Superior temporal gyrus (tissue), 1 donor: Measurements from ENCODE around the gene HPCAL1.

Source experiments
- DNase-seq: peaks from one replicate; pipeline ENCODE4 v3.0.0-alpha.2; 2016; ENCODE audit errors: extremely low spot score

HPCAL1 gene

DNA sequence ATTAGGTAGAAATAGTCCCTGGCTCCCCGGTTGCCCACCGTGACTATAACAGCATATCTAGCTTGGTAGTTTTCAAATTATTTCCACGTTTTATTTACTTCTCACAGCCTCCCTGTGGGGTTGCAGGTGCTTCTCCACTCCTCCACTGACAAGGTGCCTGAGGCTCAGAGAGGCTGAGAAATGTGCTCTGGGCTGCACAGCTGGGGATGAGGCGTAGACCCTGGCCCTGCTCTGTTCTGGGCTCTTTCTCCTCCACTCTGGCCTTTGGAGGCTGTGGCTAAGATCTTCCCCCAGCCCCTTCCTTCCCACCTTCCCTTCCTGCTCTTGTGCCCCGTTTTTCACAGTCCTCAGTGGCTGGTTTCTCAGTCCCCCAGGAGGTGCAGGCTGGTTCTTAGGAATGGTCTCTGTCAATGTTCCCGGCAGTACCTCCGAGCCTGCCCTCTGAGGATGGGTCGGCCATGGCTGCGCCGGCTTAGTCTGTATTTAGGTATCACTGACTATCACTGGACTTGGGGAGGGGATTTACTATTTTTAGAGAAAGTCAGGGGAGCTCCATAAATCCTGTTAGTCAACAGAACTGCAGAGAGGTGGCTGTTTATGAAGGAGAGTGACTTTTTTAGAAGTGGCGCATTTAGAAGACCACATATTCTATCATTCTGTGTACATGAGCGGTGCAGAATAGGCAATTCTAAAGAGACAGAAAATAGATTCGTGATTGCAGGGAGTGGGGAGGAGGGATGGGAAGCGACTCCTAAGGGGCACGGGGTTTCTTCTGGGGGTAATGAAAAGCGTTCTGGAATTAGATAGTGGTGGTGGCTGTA is 35.0 kb downstream of the HPCAL1 start:
- no peak for DNase-seq

DNA sequence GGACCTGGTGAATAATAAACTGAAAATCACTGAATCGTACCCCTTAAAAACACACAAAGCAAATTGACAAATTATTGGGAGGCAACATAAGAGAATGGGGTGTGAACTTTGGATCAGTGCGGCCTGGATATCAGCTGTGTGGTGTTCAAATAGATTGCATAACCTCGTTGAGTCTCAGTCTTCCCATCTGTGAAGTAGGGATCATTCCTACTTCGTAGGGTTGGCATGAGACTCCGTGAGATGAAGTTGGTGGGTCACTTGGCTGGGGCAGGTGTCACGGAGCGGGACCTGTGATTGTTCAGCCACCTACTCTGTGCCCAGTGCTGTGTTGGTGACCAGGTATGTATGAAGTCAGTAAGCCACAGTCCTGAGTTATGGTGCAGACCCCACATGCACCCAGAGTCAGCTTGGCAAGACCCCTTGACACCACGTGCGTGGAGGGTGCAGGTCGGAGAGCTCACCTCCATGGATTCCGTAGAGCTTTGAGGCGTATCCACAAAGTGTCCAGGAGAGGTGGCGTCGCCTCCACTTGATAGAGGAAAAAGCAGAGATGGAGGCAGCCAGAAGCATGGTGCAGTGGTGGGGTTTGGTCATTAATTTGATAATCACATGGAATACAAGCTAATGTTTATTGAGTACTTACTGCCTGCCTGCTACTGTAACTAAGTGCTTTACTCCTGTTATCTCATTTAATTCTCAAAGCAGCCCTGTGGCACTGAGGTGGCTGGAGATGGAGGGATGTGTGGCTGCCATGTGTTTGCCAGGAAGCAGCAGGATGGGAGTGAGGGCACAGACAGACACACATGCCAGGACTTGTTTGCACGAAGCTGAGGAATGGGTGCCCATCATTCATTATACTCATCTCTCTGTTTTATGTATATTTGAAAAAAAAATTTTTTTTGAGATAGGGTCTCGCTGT is 35.8 kb downstream of the HPCAL1 start:
- DNase-seq, result no peak

DNA sequence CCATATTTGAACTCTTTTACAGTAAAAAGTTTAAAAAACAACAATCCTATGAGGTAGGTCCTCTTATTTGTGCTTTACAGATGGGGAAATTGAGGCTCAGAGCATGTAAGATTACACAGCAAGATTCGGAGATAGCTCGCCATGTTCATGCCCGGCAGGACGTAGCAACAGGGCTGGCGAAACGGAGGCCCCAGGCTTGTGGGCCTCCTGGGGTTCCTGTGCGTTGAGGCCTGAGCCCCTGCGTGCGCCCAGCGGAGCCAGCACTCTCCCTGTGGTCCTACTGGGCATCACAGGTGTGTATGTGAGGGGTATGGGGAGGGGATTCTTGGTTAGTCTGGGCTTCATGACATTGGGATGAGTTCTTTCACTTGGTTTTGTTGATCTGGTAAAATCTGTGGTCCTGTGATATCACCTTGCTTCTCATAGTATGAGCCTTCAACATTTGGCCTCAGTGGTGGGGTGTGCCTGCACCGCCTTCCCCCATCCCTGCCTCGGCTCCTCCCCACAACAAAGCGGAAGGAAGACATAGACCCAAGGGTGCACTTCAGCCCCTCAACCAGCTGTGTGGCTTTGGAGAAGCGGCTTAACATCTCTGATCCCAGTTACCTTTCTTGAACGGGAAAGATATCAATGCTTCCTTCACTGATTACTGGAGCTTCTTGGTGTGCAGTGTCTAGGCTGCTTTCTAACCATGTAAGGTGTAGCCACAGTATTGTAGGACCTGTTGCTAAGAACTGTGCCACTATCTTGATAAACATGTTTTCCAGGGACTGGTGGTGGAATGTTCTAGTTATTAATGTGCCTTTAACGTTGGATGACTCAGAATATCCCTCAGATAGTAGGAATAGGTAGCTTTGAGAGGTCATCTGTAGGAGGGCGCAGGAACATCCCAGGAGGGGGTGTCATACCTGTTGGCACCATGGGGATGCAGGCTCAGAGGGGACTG is 37.2 kb downstream of the HPCAL1 start:
- DNase-seq, result no peak

DNA sequence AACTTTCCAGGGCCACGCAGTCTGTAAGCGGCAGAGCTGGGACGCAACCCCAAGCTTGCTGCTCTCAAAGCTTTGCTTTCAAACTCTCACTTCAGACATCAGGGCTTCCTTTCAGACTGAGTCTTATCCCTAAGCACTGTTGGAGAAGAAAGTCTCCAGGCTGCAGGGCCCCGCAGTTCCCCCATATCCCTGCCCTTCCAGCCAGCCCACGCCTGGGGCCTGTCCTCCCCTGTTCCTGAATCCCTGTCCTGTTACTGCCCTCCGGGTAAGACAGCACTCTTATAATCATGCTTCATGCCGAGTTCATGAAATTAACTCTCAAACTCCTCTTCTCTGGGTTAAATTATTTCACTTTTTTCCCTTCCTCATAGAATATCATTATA is 37.9 kb downstream of the HPCAL1 start:
- no peak for DNase-seq

DNA sequence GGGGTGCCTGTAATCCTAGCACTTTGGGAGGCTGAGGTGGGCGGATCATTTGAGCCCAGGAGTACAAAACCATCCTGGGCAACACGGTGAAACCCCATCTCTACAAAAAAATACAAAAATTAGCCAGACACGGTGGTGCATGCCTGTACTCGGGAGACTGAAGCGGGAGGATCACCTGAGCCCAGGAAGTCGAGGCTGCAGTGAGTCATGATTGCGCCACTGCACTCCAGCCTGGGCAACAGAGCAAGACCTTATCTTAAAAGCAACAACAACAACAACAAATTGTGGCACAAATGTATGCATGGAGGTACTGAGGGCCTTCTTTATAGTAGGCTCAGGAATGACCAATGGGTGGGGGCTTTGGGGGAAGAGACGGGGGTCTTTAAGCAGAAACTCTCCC is 38.5 kb downstream of the HPCAL1 start:
- DNase-seq, result no peak

DNA sequence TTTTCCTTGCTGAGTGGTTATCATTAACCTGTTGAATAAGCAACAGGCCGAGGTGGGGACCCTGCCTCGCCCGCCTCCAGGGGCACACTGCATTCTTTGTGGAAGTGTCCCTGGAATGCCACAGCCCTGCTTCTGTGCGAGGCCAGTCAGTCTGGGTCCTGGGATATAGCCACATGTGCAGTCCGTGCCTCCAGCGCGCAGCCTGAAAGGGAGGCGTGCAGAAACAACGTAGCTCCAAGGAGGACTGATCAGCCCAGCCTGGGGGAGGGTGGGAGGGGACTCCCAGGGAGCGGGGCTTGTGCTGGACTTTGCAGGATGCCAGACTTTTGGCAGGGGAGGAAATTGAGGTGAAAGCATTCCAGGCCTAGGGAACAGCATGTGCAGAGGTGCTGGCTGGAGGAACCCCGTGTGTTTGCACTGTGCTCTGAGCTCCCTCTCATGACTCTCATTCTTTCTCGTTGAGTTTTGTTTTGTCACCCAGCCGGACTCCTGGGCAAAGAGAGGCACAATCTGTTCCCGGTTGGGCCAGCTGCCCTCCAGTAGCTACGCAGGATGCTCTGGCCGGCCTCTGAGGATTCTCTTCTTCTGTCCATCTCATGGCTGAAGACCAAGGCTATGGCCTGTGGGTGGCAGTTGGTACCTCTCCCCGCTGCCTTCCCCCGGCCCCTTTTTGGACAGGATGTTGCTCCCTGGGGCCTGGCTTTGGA is 39.7 kb downstream of the HPCAL1 start:
- no peak for DNase-seq

DNA sequence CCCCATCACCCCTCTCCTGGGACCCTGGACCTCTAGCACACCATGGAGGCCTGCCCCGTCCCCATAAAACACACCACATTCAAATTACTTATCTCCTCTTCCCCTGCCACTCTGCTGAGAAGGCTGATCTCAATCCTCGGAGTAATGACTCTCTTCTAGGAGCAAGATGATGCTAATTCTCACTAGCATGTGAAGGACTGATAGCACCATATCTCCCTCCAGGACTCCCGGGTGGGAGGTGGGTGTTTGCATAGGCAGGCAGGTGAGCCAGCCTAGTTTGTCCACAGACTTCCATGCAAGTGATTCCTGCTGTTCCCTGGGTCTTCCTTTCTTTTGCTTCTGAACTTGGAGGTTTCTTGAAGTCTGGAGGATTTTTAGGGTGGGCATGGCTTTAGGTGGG is 40.5 kb downstream of the HPCAL1 start:
- DNase-seq, result no peak

DNA sequence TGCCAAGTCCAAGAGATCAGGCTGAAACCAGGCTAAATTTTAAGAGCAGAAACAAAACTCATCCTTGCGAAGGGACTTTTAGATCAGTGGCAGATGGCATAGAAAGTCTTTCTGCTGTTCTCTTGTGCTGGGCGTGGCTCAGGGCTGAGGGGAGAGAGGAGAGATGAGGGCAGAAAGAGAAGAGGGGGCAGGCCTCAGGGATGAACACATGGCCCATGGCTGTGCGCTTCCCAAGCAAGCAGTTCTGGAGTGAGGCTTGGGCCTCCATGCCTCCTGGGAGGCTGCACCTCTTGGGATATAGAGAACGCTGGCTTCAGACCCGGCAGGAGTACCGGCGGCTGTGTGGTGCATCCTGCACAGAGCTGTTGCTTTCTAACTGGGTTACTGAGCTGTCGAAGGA is 41.0 kb downstream of the HPCAL1 start:
- DNase-seq, result no peak

DNA sequence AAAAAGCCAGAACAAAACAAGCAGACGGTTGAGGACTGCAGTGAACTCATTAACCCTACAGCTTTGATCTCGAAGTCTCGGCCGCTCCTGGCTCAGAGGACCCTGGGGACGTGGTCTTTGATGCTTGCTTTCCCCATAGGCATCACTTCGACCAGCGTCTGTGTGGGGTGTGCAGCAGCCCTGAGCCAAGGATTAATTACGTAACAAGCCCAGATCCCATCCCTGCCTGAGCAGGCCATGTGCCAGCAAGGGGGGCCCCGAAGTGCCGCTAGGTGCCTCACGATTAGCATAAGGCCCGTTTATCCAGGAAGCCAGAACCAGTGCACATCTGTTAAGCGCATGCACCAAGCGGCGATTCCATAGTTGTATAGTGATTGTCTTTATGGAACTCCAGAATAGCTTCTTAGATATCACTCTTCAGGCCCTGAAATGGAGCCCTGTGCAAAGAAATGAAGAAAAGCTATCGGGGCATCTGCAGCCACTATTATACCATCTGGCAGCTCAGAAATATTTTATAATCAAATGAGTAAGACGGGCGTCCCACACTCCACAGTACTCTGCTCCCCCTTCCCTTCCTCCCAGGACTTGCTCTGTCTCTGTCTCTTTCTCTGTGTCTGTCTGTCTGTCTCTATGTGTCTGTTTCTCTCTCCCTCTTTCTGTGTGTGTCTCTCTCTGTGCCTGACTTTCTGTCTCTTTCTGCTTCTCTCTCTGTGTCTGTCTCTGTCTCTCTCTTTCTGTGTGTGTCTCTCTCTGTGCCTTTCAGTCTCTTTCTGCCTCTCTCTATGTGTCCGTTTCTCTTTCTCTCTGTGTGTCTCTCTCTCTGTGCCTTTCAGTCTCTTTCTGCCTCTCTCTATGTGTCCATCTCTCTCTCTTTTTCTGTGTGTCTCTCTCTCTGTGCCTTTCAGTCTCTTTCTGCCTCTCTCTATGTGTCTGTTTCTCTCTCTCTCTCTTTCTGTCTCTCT is 41.7 kb downstream of the HPCAL1 start:
- no peak for DNase-seq

DNA sequence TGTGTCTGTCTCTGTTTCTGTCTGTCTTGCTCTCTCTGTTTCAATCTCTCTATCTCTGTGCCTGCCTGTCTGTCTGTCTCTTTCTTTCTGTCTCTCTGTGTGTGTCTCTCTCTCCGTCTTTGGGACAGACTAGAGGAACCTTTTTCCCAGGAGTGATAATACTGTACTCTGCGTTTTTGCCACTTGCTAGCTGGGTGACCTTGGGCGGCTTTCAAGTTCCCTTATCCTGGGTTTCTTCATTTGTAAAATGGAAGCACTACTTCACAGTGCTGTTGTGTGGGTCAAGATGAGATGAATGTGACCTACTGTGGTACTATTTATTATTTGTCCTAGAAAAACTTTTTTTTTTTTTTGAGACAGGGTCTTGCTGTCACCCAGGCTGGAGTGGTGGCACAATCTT is 42.4 kb downstream of the HPCAL1 start:
- no peak for DNase-seq

DNA sequence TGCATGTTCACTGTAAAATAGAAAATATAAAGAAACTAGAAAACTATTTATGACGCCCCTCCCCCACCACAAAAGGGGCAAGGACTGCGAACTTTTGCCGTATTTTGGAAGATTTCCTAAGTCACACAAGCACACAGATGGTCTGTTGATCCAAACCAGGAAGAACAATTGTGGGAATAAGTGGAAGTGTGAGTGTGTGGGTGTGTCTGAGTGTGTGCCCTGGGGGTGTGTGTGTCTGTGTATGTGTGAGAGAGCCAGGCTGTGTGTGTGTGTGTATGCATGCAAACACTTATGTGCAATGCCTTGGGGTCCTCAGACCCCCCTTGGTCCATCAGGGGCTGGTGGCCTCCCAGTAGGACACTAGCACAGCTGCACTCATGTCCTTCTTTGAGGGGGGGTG is 43.1 kb downstream of the HPCAL1 start:
- DNase-seq, result no peak

DNA sequence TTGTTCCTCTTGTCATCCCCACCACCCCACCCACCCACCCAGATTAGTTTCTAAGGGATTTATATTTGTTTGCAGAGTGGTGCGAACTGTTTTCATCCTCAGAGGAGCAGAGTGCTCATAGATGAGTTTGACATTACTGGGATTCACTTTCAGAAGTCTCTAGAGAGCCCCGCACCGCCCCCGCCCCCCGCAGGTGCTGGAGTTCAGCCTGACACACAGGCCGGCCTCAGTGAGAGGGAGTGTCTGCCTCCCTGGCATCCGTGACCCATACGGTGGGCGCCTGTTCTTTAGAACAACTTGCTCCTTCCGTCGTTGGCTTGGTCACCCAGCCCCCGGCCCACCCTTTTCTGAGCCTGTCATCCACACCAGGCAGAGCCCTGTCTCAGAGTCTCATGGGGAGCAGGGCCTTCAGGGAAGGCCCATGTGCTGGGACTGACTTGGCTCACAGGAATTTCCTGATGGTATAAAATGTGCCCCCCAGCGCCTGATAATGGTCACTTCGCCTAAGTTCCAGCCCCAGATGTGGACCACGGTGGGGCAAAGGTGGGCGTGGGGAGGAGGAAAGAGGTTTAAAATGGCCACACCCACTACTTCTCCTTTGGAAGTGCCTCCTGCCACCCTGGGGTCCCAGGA is 44.3 kb downstream of the HPCAL1 start:
- DNase-seq, result no peak

DNA sequence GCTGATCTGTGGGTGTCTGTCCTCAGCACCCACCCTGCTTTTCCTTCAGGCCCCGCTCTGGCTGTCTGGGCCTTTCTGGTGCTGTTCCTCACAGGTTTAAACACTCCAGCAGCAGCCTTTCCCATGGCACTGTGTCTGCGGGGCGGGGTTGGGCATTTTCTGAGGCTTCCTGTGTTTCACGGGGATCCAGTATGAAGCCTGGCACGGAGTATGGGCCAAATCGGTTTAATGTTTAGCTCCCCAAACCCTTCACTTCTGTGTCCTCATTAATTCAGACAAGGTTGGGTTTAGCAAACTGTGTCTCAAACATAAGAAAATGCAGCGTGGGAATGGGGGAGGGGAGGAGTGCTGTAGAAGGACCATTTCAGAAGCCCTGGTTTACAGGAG is 44.9 kb downstream of the HPCAL1 start:
- DNase-seq, result no peak

DNA sequence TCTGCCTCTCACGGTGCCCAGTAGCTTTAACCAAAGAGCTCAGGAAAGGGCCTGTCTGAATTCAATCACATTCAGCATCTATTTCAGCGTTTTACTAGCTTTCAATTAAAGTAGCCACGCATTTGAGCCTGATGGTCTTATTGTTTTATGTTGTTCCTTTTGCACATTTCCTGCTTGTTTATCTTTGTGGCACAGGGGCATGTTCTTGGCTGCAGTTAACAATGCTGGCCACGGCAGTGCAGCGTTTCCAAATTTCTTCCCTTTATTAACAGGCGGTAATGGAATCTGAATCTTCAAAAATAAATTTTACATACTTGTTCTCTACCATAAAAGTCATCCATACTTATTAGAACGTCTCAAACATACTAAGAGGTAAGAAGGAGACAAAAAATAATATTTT is 46.2 kb downstream of the HPCAL1 start:
- no peak for DNase-seq

DNA sequence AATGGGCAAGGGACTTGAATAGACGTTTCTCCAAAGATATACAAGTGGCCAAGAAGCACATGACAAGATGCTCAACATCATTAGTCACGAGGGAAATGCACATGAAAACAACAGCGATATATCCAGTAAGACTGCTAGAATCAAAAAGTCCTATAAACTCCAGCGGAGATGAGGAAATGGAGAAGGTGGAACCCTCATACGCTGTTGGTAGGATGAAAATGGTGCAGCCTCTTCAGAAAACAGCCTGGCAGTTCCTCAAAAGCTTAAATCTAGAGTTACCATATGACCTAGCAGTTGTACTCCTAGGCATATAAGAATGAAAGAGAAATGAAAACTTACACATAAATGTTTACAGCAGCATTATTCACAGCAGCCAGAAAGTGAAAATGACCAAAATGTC is 48.1 kb downstream of the HPCAL1 start:
- no peak for DNase-seq

DNA sequence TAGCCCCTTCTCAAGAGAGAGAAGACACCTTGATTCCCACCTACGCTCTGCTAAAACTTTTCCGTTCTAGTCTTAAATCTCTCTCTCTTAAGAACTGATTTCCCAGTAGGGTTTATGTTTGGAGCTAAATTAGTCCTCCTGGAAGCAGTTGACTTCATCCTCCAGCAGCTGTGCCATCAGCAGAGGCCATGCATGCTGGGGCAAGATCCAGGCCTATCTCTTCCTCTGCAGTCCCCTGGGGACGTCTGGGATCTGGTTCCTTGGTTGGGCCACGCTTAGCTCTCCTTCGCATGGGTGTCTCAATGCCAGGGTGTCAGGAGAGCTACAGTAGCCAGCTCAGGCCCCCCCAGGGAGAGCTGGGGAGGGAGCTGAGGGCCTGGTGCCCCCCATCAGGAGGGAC is 49.7 kb downstream of the HPCAL1 start:
- no peak for DNase-seq

DNA sequence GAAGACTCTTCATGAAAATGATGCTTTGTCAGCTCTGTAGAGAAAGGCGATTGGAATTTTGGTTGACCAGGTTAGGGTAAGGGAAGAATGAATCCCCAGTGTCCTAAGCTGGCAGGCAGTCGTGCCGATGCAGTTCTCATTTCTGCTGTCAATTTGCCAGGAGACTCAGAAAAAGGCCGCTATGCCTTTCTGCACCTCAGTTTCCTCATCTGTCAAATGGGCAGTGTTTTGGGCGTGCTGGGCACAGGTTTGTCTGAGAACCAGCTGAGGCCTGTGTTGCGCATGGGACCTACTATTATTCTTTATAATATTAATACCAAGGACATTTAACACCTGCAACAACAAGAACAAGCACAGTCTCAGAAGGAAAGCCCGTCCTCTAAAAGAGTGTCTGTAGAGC is 50.3 kb downstream of the HPCAL1 start:
- DNase-seq, result no peak

DNA sequence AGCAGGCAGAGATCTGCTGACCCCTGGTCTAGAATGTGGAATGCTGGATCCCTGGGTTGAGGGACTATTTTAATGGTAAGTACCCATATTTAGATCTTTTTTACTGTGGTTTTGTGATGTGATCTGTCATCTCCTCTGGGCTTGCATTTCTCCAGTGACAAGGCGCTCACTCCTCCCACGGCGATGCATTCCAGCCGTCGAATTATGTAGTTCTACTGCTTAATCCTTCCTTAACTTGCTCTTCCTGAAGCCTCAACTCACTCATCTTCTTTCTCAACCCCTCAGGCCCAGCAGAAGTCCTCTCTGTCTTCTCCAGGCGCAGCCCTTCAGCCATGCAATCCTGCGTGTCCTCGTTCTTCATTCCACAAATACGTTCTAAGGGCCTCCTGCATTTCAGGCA is 51.2 kb downstream of the HPCAL1 start:
- no peak for DNase-seq

DNA sequence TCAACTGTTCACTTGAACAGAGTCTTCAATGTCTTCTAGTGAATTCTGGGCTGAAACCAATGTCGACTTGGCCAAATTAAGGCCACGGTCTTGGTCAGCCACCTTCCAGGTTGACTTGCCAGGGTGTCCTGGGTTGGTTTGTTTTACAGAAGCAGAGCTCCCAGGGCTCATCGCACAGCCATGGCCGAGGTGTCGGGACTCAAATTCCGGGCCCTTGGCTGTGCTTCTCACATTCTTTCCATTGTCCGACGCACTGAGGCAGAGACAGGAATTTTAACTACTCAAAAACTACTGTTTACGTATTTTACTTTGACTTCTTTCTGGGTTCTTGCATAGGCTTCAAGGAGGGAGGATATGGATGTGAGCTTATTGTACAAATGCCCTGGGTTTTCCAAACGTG is 51.7 kb downstream of the HPCAL1 start:
- DNase-seq, result no peak
